GM23338 (cell line): Measurements from ENCODE around the gene XYLT1.

Experiments used
- CREB1 ChIP-seq: fragments of 250-450 bp; sonication (Bioruptor Pico); IDR thresholded peaks from 2 replicates; pipeline ENCODE4 v1.5.0; 2020; ENCODE audit warnings: low read depth, mild to moderate bottlenecking, moderate library complexity
- EZH2 ChIP-seq: fragments of 200-600 bp; sonication (generic); IDR thresholded peaks from one replicate; pipeline ENCODE4 v1.8.0; 2017; ENCODE audit warnings: antibody characterized with exemption, mild to moderate bottlenecking, low read depth; ENCODE audit not compliant: unreplicated experiment
- JUNB ChIP-seq: IDR thresholded peaks from one replicate; pipeline ENCODE4 v1.6.1; 2016; ENCODE audit warnings: antibody characterized with exemption; ENCODE audit not compliant: unreplicated experiment
- POLR2AphosphoS5 ChIP-seq: IDR thresholded peaks from 2 replicates; pipeline ENCODE4 v1.6.1; 2016; ENCODE audit warnings: antibody characterized with exemption, low read depth
- ZNF114 ChIP-seq: fragments of 250-450 bp; sonication (Bioruptor Pico); IDR thresholded peaks from 2 replicates; pipeline ENCODE4 v1.5.0; 2020; ENCODE audit warnings: mild to moderate bottlenecking, moderate library complexity
- TF ChIP-seq, protein P1 (sequence below), 2 experiments: fragments of 200-600 bp in 1 of 2; sonication (generic) in 1 of 2; conservative IDR thresholded peaks; 2 replicates each; pipeline versions ENCODE4 v1.5.1 to v1.6.1; 2016 to 2017; ENCODE audit warnings: antibody characterized with exemption in 2 of 2, low read depth in 2 of 2, mild to moderate bottlenecking in 2 of 2, moderate library complexity in 1 of 2
- TF ChIP-seq, protein P2 (sequence below): IDR thresholded peaks from one replicate; pipeline ENCODE4 v1.6.1; 2018; ENCODE audit warnings: antibody characterized with exemption; ENCODE audit not compliant: unreplicated experiment

DNA sequence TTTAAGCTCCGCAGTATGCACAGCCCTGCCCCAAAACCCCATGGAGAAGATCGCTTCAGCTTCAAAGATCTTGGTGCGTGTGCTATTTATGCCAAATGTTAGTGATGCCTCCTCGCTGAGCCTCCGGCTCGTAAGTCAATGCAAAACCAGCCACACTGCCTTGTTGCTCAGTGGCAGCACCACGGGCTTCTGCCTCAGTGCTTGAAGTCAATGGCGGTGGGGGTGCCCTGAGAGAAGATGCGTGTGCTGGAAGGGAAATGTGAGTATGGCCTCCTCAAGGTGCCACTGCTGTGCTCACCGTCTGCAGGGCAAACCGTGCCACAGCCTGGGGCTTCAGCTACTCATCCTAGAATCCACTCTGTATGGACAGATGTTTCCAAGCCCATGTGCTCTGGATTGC is 121.9 kb downstream of the XYLT1 start:
- TF ChIP-seq, protein P1, sequence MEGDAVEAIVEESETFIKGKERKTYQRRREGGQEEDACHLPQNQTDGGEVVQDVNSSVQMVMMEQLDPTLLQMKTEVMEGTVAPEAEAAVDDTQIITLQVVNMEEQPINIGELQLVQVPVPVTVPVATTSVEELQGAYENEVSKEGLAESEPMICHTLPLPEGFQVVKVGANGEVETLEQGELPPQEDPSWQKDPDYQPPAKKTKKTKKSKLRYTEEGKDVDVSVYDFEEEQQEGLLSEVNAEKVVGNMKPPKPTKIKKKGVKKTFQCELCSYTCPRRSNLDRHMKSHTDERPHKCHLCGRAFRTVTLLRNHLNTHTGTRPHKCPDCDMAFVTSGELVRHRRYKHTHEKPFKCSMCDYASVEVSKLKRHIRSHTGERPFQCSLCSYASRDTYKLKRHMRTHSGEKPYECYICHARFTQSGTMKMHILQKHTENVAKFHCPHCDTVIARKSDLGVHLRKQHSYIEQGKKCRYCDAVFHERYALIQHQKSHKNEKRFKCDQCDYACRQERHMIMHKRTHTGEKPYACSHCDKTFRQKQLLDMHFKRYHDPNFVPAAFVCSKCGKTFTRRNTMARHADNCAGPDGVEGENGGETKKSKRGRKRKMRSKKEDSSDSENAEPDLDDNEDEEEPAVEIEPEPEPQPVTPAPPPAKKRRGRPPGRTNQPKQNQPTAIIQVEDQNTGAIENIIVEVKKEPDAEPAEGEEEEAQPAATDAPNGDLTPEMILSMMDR (conservative IDR thresholded peaks at IDR 0.05; ENCODE audit: low read depth in 2 of 2) = no peak
- TF ChIP-seq POLR2AphosphoS5 (no peak), EZH2 (no peak), CREB1 (CRISPR knock-in tag) (no peak), JUNB (no peak), ZNF114 (CRISPR knock-in tag) (no peak)
- TF ChIP-seq, protein P2, sequence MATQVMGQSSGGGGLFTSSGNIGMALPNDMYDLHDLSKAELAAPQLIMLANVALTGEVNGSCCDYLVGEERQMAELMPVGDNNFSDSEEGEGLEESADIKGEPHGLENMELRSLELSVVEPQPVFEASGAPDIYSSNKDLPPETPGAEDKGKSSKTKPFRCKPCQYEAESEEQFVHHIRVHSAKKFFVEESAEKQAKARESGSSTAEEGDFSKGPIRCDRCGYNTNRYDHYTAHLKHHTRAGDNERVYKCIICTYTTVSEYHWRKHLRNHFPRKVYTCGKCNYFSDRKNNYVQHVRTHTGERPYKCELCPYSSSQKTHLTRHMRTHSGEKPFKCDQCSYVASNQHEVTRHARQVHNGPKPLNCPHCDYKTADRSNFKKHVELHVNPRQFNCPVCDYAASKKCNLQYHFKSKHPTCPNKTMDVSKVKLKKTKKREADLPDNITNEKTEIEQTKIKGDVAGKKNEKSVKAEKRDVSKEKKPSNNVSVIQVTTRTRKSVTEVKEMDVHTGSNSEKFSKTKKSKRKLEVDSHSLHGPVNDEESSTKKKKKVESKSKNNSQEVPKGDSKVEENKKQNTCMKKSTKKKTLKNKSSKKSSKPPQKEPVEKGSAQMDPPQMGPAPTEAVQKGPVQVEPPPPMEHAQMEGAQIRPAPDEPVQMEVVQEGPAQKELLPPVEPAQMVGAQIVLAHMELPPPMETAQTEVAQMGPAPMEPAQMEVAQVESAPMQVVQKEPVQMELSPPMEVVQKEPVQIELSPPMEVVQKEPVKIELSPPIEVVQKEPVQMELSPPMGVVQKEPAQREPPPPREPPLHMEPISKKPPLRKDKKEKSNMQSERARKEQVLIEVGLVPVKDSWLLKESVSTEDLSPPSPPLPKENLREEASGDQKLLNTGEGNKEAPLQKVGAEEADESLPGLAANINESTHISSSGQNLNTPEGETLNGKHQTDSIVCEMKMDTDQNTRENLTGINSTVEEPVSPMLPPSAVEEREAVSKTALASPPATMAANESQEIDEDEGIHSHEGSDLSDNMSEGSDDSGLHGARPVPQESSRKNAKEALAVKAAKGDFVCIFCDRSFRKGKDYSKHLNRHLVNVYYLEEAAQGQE = no peak
